H1 (cell line): Measurements from ENCODE around the gene UGT1A7. TPM values are rescaled to one million over a fixed set of nuclear protein-coding genes. Genes with fewer than 3 reads are reported as not detected.

Experiments
- CTCF ChIA-PET: fragments of 300-600 bp; sonication (Branson Sonifier 250); formaldehyde crosslinking; loops from one replicate; lab custom pipeline; 2021; ENCODE audit not compliant: partially characterized antibody; lab: Charles Lee
- POLR2A ChIA-PET: fragments of 300-600 bp; sonication (Branson Sonifier 250); formaldehyde crosslinking; loops from one replicate; lab custom pipeline; 2021; ENCODE audit warnings: inconsistent platforms; ENCODE audit not compliant: partially characterized antibody; lab: Charles Lee
- DNase-seq, 2 experiments: peaks; one replicate each; pipeline versions ENCODE4 v3.0.0 to v3.0.0-alpha.2; 2010 to 2022; ENCODE audit warnings: low spot score in 2 of 2, low read depth in 1 of 2, mixed read lengths in 1 of 2
- FAIRE-seq: peaks from 2 replicates; lab custom pipeline; 2011; peaks lifted over from hg19 to GRCh38; lab: Jason Lieb, UNC
- H2AFZ ChIP-seq: 2 replicates; pipeline ENCODE4 v1.8.1; 2012; ENCODE audit warnings: low read length, inconsistent platforms
- H2AK5ac ChIP-seq: 2 replicates; pipeline ENCODE4 v1.6.1; 2013; ENCODE audit warnings: low read depth, low read length
- H2BK120ac ChIP-seq: replicated peaks from 2 replicates; pipeline ENCODE3; 2013; ENCODE audit warnings: low read depth, low read length, inconsistent platforms
- H2BK12ac ChIP-seq: 2 replicates; pipeline ENCODE4 v1.6.1; 2013; ENCODE audit warnings: low read depth, low read length
- H2BK15ac ChIP-seq: 2 replicates; pipeline ENCODE4 v1.6.1; 2013; ENCODE audit warnings: low read length
- H2BK20ac ChIP-seq: 2 replicates; pipeline ENCODE4 v1.6.1; 2013; ENCODE audit warnings: low read length
- H2BK5ac ChIP-seq: 2 replicates; pipeline ENCODE4 v1.6.1; 2013; ENCODE audit warnings: low read depth, low read length
- H3K14ac ChIP-seq: 2 replicates; pipeline ENCODE4 v1.6.1; 2013; ENCODE audit warnings: inconsistent platforms; ENCODE audit not compliant: insufficient read length
- H3K18ac ChIP-seq: 2 replicates; pipeline ENCODE4 v1.6.1; 2013; ENCODE audit warnings: low read length; ENCODE audit errors: extremely low read depth
- H3K23ac ChIP-seq: 2 replicates; pipeline ENCODE4 v1.6.1; 2013; ENCODE audit warnings: inconsistent platforms; ENCODE audit not compliant: insufficient read length
- H3K23me2 ChIP-seq: 2 replicates; pipeline ENCODE4 v1.6.1; 2013; ENCODE audit warnings: low read depth, low read length
- H3K27ac ChIP-seq: 2 replicates; pipeline ENCODE4 v1.6.1; 2011; ENCODE audit warnings: low read depth, low read length, inconsistent platforms
- H3K27me3 ChIP-seq, 4 experiments: replicated peaks in 1 of 4; 1 replicate in 1 of 4; 2 replicates in 3 of 4; pipeline versions ENCODE4 v1.6.1 to v1.8.1; 2011 to 2013; ENCODE audit warnings: low read length in 3 of 4, mild to moderate bottlenecking in 3 of 4, inconsistent platforms in 2 of 4, mixed read lengths in 2 of 4, moderate library complexity in 1 of 4; ENCODE audit not compliant: control insufficient read depth in 3 of 4, insufficient read depth in 3 of 4; ENCODE audit errors: extremely low read depth in 1 of 4
- H3K36me3 ChIP-seq, 4 experiments: 2 replicates each; pipeline versions ENCODE4 v1.6.1 to v1.8.1; 2011 to 2013; ENCODE audit warnings: mild to moderate bottlenecking in 4 of 4, low read length in 3 of 4, moderate library complexity in 2 of 4, control low read depth in 1 of 4, inconsistent platforms in 1 of 4; ENCODE audit not compliant: insufficient read depth in 4 of 4, control insufficient read depth in 2 of 4
- H3K4ac ChIP-seq: replicated peaks from 2 replicates; pipeline ENCODE3; 2013; ENCODE audit warnings: low read length, low read depth, mixed read lengths, inconsistent platforms; ENCODE audit not compliant: insufficient read length
- H3K4me1 ChIP-seq, 4 experiments: replicated peaks in 1 of 4; 1 replicate in 1 of 4; 2 replicates in 3 of 4; pipeline versions ENCODE4 v1.6.1 to v1.8.1; 2011 to 2013; ENCODE audit warnings: low read length in 3 of 4, inconsistent platforms in 2 of 4, mixed read lengths in 1 of 4; ENCODE audit not compliant: insufficient read depth in 4 of 4, control insufficient read depth in 3 of 4
- H3K4me2 ChIP-seq, 2 experiments: 2 replicates each; pipeline versions ENCODE4 v1.6.1 to v1.8.1; 2011 to 2013; ENCODE audit warnings: low read depth in 2 of 2, low read length in 2 of 2, control low read depth in 1 of 2, inconsistent platforms in 1 of 2, mild to moderate bottlenecking in 1 of 2; ENCODE audit not compliant: insufficient read depth in 1 of 2
- H3K4me3 ChIP-seq, 4 experiments: fragments of 200-600, 300-600 bp in 1 of 4; sonication (generic), shearing (Covaris generic), sonication (Bioruptor Twin) in 1 of 4; 2 replicates each; pipeline versions ENCODE4 v1.5.1 to v1.8.1; 2011 to 2016; ENCODE audit warnings: low read length in 4 of 4, low read depth in 3 of 4, control low read depth in 2 of 4, inconsistent platforms in 2 of 4, mild to moderate bottlenecking in 2 of 4, mixed read lengths in 1 of 4, moderate library complexity in 1 of 4; ENCODE audit not compliant: insufficient read depth in 2 of 4; ENCODE audit errors: extremely low read depth in 1 of 4
- H3K56ac ChIP-seq: replicated peaks from 2 replicates; pipeline ENCODE3; 2013; ENCODE audit warnings: low read depth, mild to moderate bottlenecking, mixed read lengths, low read length, inconsistent platforms; ENCODE audit not compliant: insufficient read length
- H3K79me1 ChIP-seq: 2 replicates; pipeline ENCODE4 v1.6.1; 2013; ENCODE audit warnings: low read depth, low read length, control low read depth
- H3K79me2 ChIP-seq, 2 experiments: 2 replicates each; pipeline versions ENCODE4 v1.6.1 to v1.8.1; 2012 to 2013; ENCODE audit warnings: low read length in 2 of 2, mild to moderate bottlenecking in 2 of 2, inconsistent platforms in 1 of 2; ENCODE audit not compliant: insufficient read depth in 2 of 2, control insufficient read depth in 1 of 2
- H3K9ac ChIP-seq, 4 experiments: replicated peaks in 1 of 4; 1 replicate in 1 of 4; 2 replicates in 3 of 4; pipeline versions ENCODE4 v1.6.1 to v1.8.1; 2011 to 2013; ENCODE audit warnings: low read depth in 3 of 4, low read length in 3 of 4, control low read depth in 2 of 4, mild to moderate bottlenecking in 2 of 4, moderate library complexity in 2 of 4, inconsistent platforms in 1 of 4; ENCODE audit errors: extremely low read depth in 1 of 4
- H3K9me3 ChIP-seq, 2 experiments: 2 replicates each; pipeline versions ENCODE4 v1.6.1 to v1.8.1; 2012 to 2013; ENCODE audit warnings: mild to moderate bottlenecking in 2 of 2, moderate library complexity in 2 of 2, control low read depth in 1 of 2, inconsistent platforms in 1 of 2, low read depth in 1 of 2, low read length in 1 of 2, mixed read lengths in 1 of 2; ENCODE audit not compliant: insufficient read depth in 2 of 2
- H4K20me1 ChIP-seq, 2 experiments: replicated peaks in 1 of 2; 2 replicates each; pipeline versions ENCODE3 to v1.8.1; 2011 to 2013; ENCODE audit warnings: inconsistent platforms in 2 of 2, low read length in 2 of 2, mild to moderate bottlenecking in 1 of 2; ENCODE audit not compliant: insufficient read depth in 2 of 2, control insufficient read depth in 1 of 2
- H4K5ac ChIP-seq: 2 replicates; pipeline ENCODE4 v1.6.1; 2013; ENCODE audit warnings: low read length, low read depth, mixed read lengths, inconsistent platforms; ENCODE audit not compliant: insufficient read length
- H4K8ac ChIP-seq: 2 replicates; pipeline ENCODE4 v1.8.0; 2013; ENCODE audit warnings: mild to moderate bottlenecking, moderate library complexity, low read length, inconsistent platforms; ENCODE audit not compliant: insufficient read depth; ENCODE audit errors: extremely low read depth
- H4K91ac ChIP-seq: replicated peaks from 2 replicates; pipeline ENCODE3; 2013; ENCODE audit warnings: low read length, mixed read lengths, inconsistent platforms; ENCODE audit not compliant: insufficient read length
- CBX8 ChIP-seq: fragments of 300-800, 300-1000 bp; sonication (generic); IDR thresholded peaks from 2 replicates; pipeline ENCODE4 v1.7.1; 2016; ENCODE audit warnings: low read depth, low read length, borderline replicate concordance
- CREB1 ChIP-seq: IDR thresholded peaks from 2 replicates; pipeline ENCODE4 v1.6.1; 2012; ENCODE audit warnings: inconsistent platforms
- CTBP2 ChIP-seq: IDR thresholded peaks from 2 replicates; pipeline ENCODE4 v1.7.0; 2011; ENCODE audit warnings: borderline replicate concordance, mild to moderate bottlenecking, moderate library complexity, mixed read lengths, low read length; ENCODE audit not compliant: insufficient read depth, insufficient read length
- GTF2F1 ChIP-seq: IDR thresholded peaks from 2 replicates; pipeline ENCODE4 v1.6.1; 2012; ENCODE audit warnings: low read depth, low read length, improper control_type of control experiment, borderline replicate concordance
- HDAC2 ChIP-seq, 2 experiments: fragments of 300-600 bp in 1 of 2; sonication (generic) in 1 of 2; IDR thresholded peaks; 2 replicates each; pipeline ENCODE4 v1.6.1; 2011 to 2012; ENCODE audit warnings: low read depth in 2 of 2, low read length in 2 of 2, mild to moderate bottlenecking in 2 of 2, moderate library complexity in 2 of 2, borderline replicate concordance in 1 of 2, inconsistent platforms in 1 of 2
- NRF1 ChIP-seq: IDR thresholded peaks from 2 replicates; pipeline ENCODE4 v1.6.1; 2011; ENCODE audit warnings: mild to moderate bottlenecking, low read depth, low read length, improper control_type of control experiment
- RBBP5 ChIP-seq: IDR thresholded peaks from 2 replicates; pipeline ENCODE4 v1.7.1; 2012; ENCODE audit warnings: low read depth, mild to moderate bottlenecking, inconsistent platforms, low read length, moderate library complexity, borderline replicate concordance
- SP2 ChIP-seq: IDR thresholded peaks from 2 replicates; pipeline ENCODE4 v1.6.1; 2012; ENCODE audit warnings: mild to moderate bottlenecking, low read length, inconsistent platforms
- SP4 ChIP-seq: IDR thresholded peaks from 2 replicates; pipeline ENCODE4 v1.6.1; 2012; ENCODE audit warnings: low read length, inconsistent platforms
- TEAD4 ChIP-seq: IDR thresholded peaks from 2 replicates; pipeline ENCODE4 v1.6.1; 2012; ENCODE audit warnings: low read depth, low read length, inconsistent platforms, mixed read lengths
- WGBS, 2 experiments: shearing (Covaris generic) in 1 of 2; methylation state at CpG; one replicate each; pipeline versions ENCODE4 v1.1.6 to v1.1.7; 2013 to 2015; ENCODE audit warnings: low lambda C conversion rate in 2 of 2, mixed read lengths in 2 of 2, inconsistent platforms in 1 of 2, low coverage in 1 of 2, missing lambda C conversion rate in 1 of 2; ENCODE audit not compliant: insufficient replicate concordance in 2 of 2, insufficient coverage in 1 of 2, insufficient read length in 1 of 2; ENCODE audit errors: extremely low coverage in 1 of 2, missing lambda C conversion rate in 1 of 2; 5-methylcytosine and 5-hydroxymethylcytosine counted together
- polyA plus RNA-seq, 7 experiments: library from polyadenylated mRNA; depleted of rRNA in 3 of 7; stranded (reverse) in 5 of 7; unstranded in 2 of 7; fragments of >200 nt in 5 of 7; fragments of 200-250 nt in 2 of 7; gene quantifications; 1 replicate in 5 of 7; 2 replicates in 1 of 7; 4 replicates in 1 of 7; pipeline versions ENCODE4 v1.2.1 to v1.2.3, GENCODE V29; 2011 to 2013; ENCODE audit warnings: missing spikeins in 2 of 7, mixed read lengths in 2 of 7
- total RNA-seq: library from RNA; stranded (reverse); fragmentation: NEBNext Ultra II Directional; extraction: Animal tissue kit (Norgen Biotek cat#: 25700); gene quantifications from 2 replicates; pipeline ENCODE4 v1.2.1, GENCODE V29; 2021
- TF ChIP-seq, protein P1 (sequence below): IDR thresholded peaks from 2 replicates; pipeline ENCODE4 v1.6.1; 2012; ENCODE audit warnings: low read length, inconsistent platforms

UGT1A7 gene
- total and polyA plus RNA-seq, 2 of the 8 experiments (the other 6 are each of a cell fraction or from before 2014, with no cell fraction given): not detected

DNA sequence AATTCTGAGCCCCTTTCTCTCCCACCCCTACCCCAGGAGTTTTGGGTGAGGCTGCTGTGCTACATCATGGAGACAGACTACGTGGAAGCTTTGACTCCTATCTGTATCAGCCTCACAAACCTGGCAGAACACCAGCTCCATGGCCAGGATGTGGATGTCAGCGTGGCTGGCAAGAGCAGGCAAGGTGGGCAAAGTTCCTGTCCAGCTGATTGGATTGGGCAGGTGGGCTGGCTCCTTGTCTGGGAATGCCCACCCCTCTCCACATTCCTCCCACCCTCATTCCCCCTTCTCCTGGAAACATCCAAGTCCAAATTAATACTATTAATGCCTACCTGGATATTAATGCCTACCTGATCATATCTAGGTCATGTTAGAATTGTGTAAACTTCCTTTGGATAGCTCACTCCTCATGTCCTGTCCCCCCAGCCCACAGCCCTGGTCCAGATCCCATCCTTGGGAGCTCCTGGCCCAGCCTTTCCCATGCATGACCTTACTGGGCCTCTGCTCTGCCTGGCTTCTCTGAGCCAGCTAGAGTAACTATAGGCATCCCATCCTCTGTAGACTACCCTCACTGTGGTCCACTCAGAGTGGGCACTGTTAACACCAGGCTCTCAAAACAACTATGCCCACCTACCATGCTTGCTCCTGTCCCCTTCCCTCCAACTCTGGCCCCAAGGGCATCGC is 120.6 kb downstream of the UGT1A7 start:
- 81% methylated on average over 3 of the region's 3 CpGs; no CpG with 5 or more reads in 1 of the 2 experiments for WGBS, 2 experiments
- H2AK5ac ChIP-seq: no peak overlapping the region
- CTCF ChIA-PET: interaction anchor here (1.0 kb wide), 1 partner anchor 17 kb away, joined by 3 read pairs; no protein-coding TSS in a partner anchor
- TF ChIP-seq CREB1 (no peak), GTF2F1 (no peak), SP4 (no peak), CBX8 (no peak), CTBP2 (no peak), HDAC2 (IDR thresholded peaks at IDR 0.05; ENCODE audit: borderline replicate concordance in 1 of 2, low read depth in 2 of 2, low read length in 2 of 2) (no peak), SP2 (no peak), NRF1 (no peak), TEAD4 (no peak), RBBP5 (no peak)
- TF ChIP-seq, protein P1, sequence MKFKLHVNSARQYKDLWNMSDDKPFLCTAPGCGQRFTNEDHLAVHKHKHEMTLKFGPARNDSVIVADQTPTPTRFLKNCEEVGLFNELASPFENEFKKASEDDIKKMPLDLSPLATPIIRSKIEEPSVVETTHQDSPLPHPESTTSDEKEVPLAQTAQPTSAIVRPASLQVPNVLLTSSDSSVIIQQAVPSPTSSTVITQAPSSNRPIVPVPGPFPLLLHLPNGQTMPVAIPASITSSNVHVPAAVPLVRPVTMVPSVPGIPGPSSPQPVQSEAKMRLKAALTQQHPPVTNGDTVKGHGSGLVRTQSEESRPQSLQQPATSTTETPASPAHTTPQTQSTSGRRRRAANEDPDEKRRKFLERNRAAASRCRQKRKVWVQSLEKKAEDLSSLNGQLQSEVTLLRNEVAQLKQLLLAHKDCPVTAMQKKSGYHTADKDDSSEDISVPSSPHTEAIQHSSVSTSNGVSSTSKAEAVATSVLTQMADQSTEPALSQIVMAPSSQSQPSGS: no peak

More for the DNA sequence above, 120.6 kb downstream of the UGT1A7 start:
- Histone ChIP-seq H3K56ac (no peak overlapping the region), H3K27me3 (no peaks in the 10 kb centered on the region), H3K4me1 (no peaks in the 10 kb centered on the region), H2AFZ (no peak overlapping the region), H2BK15ac (no peak overlapping the region), H3K14ac (no peak overlapping the region), H3K4me2 (no peak overlapping the region), H4K91ac (no peak overlapping the region), H3K79me2 (no peaks in the 10 kb centered on the region), H2BK5ac (no peak overlapping the region), H3K23me2 (no peaks in the 10 kb centered on the region), H2BK20ac (no peak overlapping the region), H3K36me3 (no peaks in the 10 kb centered on the region), H4K5ac (no peak overlapping the region), H3K79me1 (no peaks in the 10 kb centered on the region), H2BK12ac (no peak overlapping the region), H3K4ac (no peak overlapping the region), H4K20me1 (no peaks in the 10 kb centered on the region), H3K9ac (no peak overlapping the region), H3K27ac (no peak overlapping the region), H3K18ac (no peak overlapping the region), H2BK120ac (no peak overlapping the region), H3K4me3 (no peak overlapping the region), H3K23ac (no peak overlapping the region), H4K8ac (no peak overlapping the region), H3K9me3 (peaks cover 0 to 4% of the 10 kb centered on the region in 2 experiments; a peak in 3 of 4 replicates)
- POLR2A ChIA-PET: no interaction called here
- DNase-seq: peak in 1 of 2 experiments; percentile 6
- no peak for FAIRE-seq
